IPS DF 19.7 (cell line): ENCODE results near the gene RPS23.

Experiments
- DNase-seq: peaks from one replicate; pipeline ENCODE4 v3.0.0-alpha.2; 2013; ENCODE audit warnings: low read depth, low spot score

The RPS23 gene

GRCh38 chr5:82277987-82278710 lies at the start of gene RPS23:
TSS of gene RPS23 (minus strand) at chr5:82278354. CDS start at chr5:82278323, 31 bp downstream.
- peak; percentile 78 for DNase-seq

GRCh38 chr5:82327941-82328340 lies 49.8 kb upstream of the RPS23 start:
- no peak for DNase-seq

- DNase-seq: no peak
Measured at GRCh38 chr5:82325996-82326395, 47.8 kb upstream of the RPS23 start.

DNA sequence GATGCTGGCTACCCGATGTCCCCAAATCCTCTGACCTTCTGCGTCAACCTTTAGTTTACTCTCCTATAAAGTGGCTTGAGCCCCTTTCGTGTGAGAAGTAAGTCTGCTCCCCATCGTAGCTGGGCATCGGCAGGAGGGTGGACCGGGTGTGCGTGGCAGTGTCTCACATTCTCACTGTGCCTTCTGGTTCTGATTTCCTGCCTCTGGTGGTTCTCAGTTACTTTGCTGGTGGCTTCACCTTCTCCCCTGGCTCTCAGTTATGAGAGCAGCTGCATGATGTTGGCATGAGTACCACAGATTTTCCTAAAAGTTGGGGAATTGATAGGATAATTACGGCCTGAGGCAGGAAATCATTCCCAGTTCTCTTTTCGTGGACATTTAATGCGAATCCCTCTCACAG lies 47.0 kb upstream of the RPS23 start:
- no peak for DNase-seq

- no peak for DNase-seq
Measured at GRCh38 chr5:82320966-82321365, 42.8 kb upstream of the RPS23 start.

- no peak for DNase-seq
Measured at GRCh38 chr5:82319651-82320376, 41.7 kb upstream of the RPS23 start.

DNA sequence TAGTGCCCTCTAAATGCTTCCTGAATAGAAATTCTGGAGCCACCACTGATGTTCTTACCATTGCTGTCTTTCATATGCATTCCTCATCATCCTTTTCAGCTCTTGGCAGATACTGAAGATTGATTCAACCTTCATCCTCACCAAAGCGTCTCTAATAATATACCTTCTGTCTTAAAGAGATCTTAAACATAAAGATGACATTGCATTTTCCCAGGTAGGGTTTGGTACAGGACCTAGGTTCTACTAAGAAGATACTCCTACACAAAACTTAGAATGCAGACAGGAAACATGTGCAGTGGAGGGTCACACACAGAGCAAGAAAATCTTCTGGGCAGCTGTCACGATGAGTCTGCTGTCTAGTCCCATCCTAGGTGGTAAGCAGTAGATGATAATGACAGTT lies 41.0 kb upstream of the RPS23 start:
- no peak for DNase-seq

- DNase-seq: no peak
Measured at GRCh38 chr5:82314964-82315758, 37.0 kb upstream of the RPS23 start.

GRCh38 chr5:82313016-82313415 lies 34.9 kb upstream of the RPS23 start:
- DNase-seq: no peak

DNA sequence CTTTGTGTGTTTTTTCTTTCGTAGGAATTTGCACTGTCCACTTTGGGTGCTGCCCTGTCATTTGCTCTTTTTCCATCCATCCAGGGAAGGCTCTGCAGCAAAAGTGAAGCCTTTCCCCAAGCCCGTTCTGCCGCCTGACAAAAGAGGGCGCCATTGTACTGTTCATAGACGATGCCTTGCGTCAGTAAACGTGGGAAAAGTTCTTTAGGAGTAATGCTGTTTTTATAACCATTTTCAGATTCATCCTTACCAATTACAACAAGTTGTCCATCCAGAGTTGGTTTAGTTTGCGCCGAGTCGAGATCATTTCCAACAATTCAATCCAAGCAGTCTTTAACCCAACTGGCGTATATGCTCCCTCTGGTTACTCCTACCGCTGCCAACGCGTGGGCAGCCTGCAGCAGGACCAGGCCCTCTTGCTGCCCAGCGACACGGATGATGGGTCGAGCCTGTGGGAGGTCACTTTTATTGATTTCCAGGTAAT lies 34.3 kb upstream of the RPS23 start:
- DNase-seq: no peak

DNA sequence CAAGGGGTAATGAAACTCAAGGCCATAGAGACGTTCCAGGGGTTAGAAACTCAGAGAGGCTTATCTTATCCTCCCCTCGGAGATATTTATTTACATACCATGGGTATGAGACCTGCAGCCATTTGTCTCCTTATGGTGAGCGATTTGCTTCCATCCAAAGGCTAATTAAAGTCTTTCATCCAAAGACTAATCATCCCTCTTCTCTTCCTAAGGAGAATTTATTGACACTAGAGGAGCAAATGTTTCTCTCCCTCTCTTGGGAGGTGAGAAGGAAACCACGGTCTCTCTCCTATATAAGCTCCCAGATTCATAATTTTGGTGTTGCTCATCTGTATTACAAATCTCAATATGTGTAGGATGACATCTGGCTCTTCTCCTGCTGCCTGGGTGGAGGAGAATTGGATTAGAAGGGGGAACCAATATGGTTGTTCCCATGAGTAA lies 31.0 kb upstream of the RPS23 start:
- no peak for DNase-seq

- DNase-seq: no peak
Measured at GRCh38 chr5:82308416-82308815, 30.3 kb upstream of the RPS23 start.

DNA sequence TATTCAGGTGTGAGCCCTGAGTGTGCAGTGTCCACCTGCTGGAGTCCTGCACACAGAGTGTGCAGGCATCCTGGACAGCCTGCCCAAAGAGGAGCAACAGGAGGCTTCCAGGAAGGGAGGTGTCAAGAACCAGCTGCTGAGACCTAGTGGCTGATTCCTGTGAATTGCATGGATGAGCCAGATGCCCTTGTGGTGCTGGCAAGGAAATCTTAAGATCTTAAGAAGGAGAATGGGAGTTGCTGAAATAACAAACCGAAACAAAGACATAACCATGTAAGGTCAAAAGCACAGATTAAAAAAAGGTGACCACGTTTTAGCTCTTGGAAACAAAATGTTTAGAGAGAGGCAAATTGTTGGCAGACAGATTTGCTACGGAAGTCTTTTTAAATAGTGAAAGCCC lies 29.3 kb upstream of the RPS23 start:
- no peak for DNase-seq

DNA sequence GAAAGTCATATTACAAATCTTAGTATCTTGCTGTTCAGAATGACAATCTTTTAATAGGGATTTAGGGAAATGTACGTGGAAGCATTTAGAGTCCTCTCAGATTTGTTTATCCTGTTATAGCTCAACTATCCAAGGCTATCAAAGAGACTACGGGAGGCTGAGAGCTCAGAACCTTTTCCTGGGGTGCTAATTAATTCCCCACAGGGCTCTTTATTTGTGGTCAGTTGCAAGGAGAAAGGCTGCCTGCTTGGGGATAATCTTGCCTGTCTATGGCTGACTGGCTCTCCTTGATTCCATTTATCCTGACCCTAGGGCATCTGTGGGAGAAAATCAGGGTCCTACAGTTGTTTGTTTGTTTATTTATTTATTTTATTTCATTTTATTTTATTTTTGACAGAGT lies 28.0 kb upstream of the RPS23 start:
- DNase-seq: no peak

- DNase-seq: no peak
Measured at GRCh38 chr5:82301190-82301589, 23.0 kb upstream of the RPS23 start.

- DNase-seq: no peak
Measured at GRCh38 chr5:82298668-82299067, 20.5 kb upstream of the RPS23 start.

DNA sequence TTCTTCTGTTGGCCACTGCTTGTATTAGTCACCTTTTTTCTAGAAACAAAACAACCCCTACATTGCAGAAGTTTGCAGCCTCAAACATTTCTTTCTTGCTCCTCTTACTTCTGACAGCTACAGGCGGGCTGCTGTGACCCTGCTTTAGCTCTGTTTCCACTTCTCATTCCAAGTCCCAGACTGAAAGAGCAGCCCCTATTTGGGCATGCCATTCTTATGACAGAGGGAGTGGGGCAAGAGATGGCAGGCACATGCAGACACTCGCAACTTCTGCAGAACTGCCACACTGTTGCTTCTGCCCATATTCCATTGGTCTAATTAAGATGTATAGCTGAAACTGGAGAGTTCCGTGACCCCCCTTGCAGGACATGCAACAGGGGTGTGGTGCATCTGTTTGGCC lies 19.6 kb upstream of the RPS23 start:
- no peak for DNase-seq

GRCh38 chr5:82296929-82297328 lies 18.8 kb upstream of the RPS23 start:
- DNase-seq: no peak

- DNase-seq: no peak
Measured at GRCh38 chr5:82295959-82296531, 17.9 kb upstream of the RPS23 start.

DNA sequence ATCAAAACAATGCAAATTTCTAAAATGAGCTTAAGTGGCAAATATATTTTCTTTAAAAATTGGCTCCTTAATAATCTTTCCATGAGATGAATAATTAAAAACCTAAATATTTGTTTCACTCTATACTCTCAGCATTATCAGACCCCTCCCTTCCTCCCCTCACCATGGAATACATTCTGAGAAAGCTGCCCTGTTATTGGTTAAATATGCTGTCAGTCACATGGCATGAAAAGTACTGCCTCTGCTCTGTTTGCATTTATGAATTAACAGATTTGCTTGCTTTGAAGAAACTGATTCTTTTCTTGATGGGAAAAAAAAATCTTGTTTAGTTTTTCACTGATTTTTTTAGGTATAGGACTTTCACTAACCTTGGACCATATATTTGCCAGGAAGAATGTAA lies 17.0 kb upstream of the RPS23 start:
- DNase-seq: no peak

GRCh38 chr5:82291420-82291819 lies 13.3 kb upstream of the RPS23 start:
- DNase-seq: no peak

DNA sequence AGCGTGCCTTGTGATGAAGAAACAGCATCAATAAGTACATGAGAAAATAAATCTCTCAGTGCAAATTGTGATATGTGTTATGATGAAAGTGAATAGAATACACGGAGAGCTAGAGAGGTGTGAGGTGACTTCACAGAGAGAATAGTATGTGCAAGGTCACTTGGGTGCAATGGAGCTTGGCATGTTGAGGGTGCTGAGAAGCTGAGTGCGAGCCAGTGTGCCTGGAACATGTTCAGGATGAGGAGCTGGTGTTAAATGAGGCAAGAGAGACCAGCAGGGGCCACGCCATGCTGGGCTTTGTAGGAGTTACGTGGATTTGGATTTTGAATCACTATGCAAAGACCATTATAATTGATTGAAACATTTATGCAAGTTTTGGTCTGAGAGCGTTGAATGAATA lies 12.8 kb upstream of the RPS23 start:
- DNase-seq: no peak
